ENCODE measurements around the gene SLC7A4.
"Not testable (repeated sequence)": the region's sequence is repeated elsewhere in the genome, so short reads cannot be mapped to it uniquely, and the experiment has no call there.

The SLC7A4 gene

DNA sequence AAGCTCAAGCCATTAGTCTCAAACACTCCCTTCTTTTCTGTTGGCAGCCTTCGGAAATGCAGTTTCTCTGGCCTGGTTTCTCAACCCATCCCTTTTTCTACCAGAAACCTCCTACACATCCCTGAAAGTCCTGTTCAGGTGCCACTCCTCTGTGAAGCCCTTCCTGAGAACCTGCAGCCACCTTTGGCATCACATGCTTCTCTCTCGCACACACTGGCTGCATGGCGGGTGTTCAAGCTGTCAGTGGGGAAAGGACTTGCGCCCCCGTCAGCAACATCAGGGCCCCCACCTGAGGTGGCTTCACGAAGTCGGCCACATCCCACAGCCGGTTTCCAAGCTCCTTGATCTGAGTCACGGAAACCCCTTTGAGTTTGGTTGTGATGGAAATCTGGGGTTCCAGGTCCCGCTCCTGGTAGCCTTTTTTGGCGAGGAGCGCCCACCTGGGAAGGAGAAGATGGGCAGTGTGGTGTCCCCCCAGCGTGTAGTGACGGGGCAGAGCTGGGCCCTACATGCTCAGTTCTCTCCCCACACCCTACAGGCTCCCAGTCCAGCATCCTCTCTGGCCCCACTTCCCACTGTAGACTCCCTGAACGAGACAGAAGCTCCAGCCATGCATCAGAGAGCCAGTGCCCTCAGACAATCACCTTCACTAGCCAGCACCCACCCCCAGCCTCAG lies 11.6 kb upstream of the SLC7A4 start:
- Histone ChIP-seq H3K9ac (ENCODE audit: insufficient read length, low read depth) (no peak overlapping the region), H3K27me3 (ENCODE audit: insufficient read depth, insufficient read length) (peaks cover 7% of the 10 kb centered on the region), H3K9me3 (ENCODE audit: insufficient read depth, low read length) (no peaks in the 10 kb centered on the region), H3K36me3 (ENCODE audit: insufficient read depth, insufficient read length, low read length) (no peaks in the 10 kb centered on the region), H3K4me1 (ENCODE audit: insufficient read depth, insufficient read length) (peaks cover 6% of the 10 kb centered on the region), H3K4me3 (ENCODE audit: insufficient read length, low read depth) (no peak overlapping the region)
- no peak for DNase-seq (ENCODE audit: low read depth, low spot score)
- TF ChIP-seq YY1 (IDR thresholded peaks at IDR 0.05; ENCODE audit: insufficient read depth, insufficient read length) (no peak), SUZ12 (IDR thresholded peaks at IDR 0.05; ENCODE audit: extremely low read depth, insufficient read depth, insufficient read length) (no peak), ZNF274 (IDR thresholded peaks at IDR 0.05; ENCODE audit: low read depth, low read length) (no peak)

DNA sequence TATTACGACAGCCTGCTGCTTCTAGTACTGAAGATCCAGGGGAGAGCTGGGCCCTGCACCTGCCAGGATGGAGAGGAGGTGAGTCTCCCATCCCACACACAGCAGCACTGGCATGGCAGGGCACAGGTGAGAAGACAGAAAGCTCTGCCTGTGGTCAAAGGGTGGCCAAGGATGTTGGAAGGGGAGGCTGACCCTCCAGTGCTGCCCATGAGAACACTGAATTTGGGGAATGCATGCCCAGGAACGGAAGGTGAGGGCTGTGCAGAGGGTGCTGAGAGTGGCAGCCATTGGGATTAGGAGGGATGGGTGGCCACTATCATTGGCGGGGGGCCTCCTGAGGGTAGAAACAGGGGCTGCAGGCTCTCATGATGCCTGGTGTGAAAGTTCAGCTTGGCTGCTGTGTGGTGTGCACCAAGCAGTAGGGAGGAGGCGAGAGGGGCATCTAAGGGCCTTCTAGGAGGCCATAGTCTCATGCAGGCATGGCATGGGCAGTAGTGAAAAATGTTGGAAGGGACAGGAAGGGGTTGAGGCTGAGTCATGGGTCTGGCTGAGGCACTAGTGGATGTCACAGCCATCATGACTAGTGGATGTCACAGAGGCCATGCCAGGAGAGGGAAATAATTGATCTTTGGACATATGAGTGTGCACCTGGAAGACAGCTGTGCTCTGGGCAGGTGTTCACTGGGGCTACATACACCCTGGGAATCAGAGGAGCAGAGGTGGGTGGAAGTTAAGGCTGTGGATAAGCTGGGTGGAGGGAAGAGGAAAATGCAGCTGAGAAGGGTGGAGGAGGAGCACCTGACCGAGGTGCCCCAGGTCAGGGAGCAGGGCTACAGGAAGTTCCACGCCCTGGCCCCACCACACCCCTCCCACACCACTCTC lies 10.9 kb upstream of the SLC7A4 start:
- Histone ChIP-seq H3K27me3 (ENCODE audit: insufficient read depth, insufficient read length) (peaks cover 7% of the 10 kb centered on the region), H3K4me3 (ENCODE audit: insufficient read length, low read depth) (no peak overlapping the region), H3K4me1 (ENCODE audit: insufficient read depth, insufficient read length) (peaks cover 6% of the 10 kb centered on the region), H3K9ac (ENCODE audit: insufficient read length, low read depth) (no peak overlapping the region), H3K9me3 (ENCODE audit: insufficient read depth, low read length) (no peaks in the 10 kb centered on the region), H3K36me3 (ENCODE audit: insufficient read depth, insufficient read length, low read length) (no peaks in the 10 kb centered on the region)
- TF ChIP-seq ZNF274 (IDR thresholded peaks at IDR 0.05; ENCODE audit: low read depth, low read length) = no peak
- no peak for TF ChIP-seq YY1 (IDR thresholded peaks at IDR 0.05; ENCODE audit: insufficient read depth, insufficient read length)
- DNase-seq (ENCODE audit: low read depth, low spot score) = no peak

DNA sequence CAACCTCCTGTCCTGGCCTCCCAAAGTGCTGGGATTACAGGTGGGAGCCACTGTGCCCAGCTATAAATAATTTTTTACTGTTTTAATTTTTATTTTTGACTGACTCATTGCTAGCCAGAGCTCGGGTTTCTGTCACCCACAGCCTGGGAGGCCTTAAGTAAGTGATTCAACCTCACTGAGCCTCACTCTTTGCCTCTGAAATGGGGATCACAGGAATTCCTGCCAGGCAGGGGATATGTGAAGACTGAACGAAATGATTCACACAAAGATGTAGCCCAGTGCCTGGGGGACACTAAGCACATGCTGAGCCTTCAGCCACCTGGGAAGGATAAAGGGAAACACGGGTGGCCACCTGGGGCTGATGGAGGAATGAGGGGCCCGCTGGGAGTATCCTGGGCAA lies 9.6 kb upstream of the SLC7A4 start:
- H3K9ac ChIP-seq (ENCODE audit: insufficient read length, low read depth) = no peak overlapping the region
- no peak overlapping the region for H3K4me3 ChIP-seq (ENCODE audit: insufficient read length, low read depth)
- no peaks in the 10 kb centered on the region for H3K36me3 ChIP-seq (ENCODE audit: insufficient read depth, insufficient read length, low read length)
- peaks cover 6% of the 10 kb centered on the region for H3K4me1 ChIP-seq (ENCODE audit: insufficient read depth, insufficient read length)
- H3K27me3 ChIP-seq (ENCODE audit: insufficient read depth, insufficient read length) = peaks cover 7% of the 10 kb centered on the region
- H3K9me3 ChIP-seq (ENCODE audit: insufficient read depth, low read length) = no peaks in the 10 kb centered on the region
- no peak for DNase-seq (ENCODE audit: low read depth, low spot score)
- TF ChIP-seq ZNF274 (IDR thresholded peaks at IDR 0.05; ENCODE audit: low read depth, low read length) = no peak
- no peak for TF ChIP-seq YY1 (IDR thresholded peaks at IDR 0.05; ENCODE audit: insufficient read depth, insufficient read length)
- TF ChIP-seq SUZ12 (IDR thresholded peaks at IDR 0.05; ENCODE audit: extremely low read depth, insufficient read depth, insufficient read length) = no peak

DNA sequence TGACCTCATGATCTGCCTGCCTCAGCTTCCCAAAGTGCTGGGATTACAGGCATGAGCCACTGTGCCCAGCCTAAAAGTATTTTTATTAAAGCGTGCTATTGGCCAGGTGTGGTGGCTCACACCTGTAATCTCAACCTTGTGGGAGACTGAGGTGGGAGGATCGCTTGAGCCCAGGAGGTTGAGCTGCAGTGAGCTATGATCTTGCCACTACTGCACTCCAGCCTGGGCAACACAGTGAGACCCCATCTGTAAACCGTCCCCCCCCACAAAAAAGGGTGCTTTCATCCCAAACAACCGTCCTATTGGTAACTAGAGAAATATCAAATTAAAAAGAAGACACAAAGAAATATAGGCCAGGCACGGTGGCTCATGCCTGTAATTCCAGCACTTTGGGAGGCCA lies 6.8 kb upstream of the SLC7A4 start:
- DNase-seq (ENCODE audit: low read depth, low spot score); H3K4me1 ChIP-seq (ENCODE audit: insufficient read depth, insufficient read length); H3K9ac ChIP-seq (ENCODE audit: insufficient read length, low read depth); H3K9me3 ChIP-seq (ENCODE audit: insufficient read depth, low read length); H3K4me3 ChIP-seq (ENCODE audit: insufficient read length, low read depth); H3K27me3 ChIP-seq (ENCODE audit: insufficient read depth, insufficient read length); H3K36me3 ChIP-seq (ENCODE audit: insufficient read depth, insufficient read length, low read length): not testable (repeated sequence)

DNA sequence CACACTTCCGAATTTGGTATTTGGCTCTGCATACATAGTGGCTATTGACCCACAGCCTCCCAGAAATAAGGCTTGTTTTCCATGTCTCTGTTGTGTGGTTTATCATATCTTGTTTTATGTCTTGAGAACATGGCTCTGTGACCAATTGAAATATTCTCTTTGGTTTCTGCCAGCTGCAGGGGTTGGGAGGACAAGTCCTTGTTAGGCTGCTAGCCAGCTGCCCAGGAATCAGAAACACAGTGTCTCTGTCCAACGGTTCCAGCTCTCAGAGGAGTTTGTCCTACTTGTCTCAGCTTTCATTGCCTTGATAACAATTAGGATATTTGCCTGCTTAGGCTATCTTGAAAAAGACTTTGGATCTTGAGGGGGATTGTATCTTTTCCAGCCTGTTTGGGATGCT lies 6.0 kb upstream of the SLC7A4 start:
- no peak overlapping the region for H3K4me3 ChIP-seq (ENCODE audit: insufficient read length, low read depth)
- no peaks in the 10 kb centered on the region for H3K36me3 ChIP-seq (ENCODE audit: insufficient read depth, insufficient read length, low read length)
- TF ChIP-seq ZNF274 (IDR thresholded peaks at IDR 0.05; ENCODE audit: low read depth, low read length) = no peak
- H3K9me3 ChIP-seq (ENCODE audit: insufficient read depth, low read length) = no peaks in the 10 kb centered on the region
- peaks cover 5% of the 10 kb centered on the region for H3K27me3 ChIP-seq (ENCODE audit: insufficient read depth, insufficient read length)
- H3K4me1 ChIP-seq (ENCODE audit: insufficient read depth, insufficient read length) = peaks cover 1% of the 10 kb centered on the region
- no peak for DNase-seq (ENCODE audit: low read depth, low spot score)
- H3K9ac ChIP-seq (ENCODE audit: insufficient read length, low read depth) = no peak overlapping the region

DNA sequence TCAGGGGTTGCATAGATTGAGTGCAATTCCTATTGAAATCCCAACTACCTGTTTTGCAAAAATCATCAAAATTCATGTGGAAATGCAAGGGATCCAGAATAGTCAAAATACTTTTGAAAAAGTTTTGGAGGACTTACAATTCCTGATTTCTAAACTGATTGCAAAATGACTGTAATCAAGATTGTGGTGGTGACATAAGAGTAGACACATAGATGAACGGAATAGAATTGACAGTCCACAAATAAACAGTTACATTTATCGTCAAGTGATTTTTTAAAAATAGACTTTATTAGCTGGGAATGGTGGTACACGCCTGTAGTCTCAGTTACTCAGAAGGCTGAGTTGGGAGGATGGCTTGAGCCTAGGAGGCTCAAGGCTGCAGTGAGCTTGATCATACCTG lies 2.6 kb upstream of the SLC7A4 start:
- Histone ChIP-seq H3K9ac (ENCODE audit: insufficient read length, low read depth) (no peak overlapping the region), H3K4me3 (ENCODE audit: insufficient read length, low read depth) (no peak overlapping the region), H3K9me3 (ENCODE audit: insufficient read depth, low read length) (no peaks in the 10 kb centered on the region), H3K27me3 (ENCODE audit: insufficient read depth, insufficient read length) (peaks cover 18% of the 10 kb centered on the region), H3K36me3 (ENCODE audit: insufficient read depth, insufficient read length, low read length) (no peaks in the 10 kb centered on the region), H3K4me1 (ENCODE audit: insufficient read depth, insufficient read length) (peaks cover 8% of the 10 kb centered on the region)
- TF ChIP-seq SUZ12 (IDR thresholded peaks at IDR 0.05; ENCODE audit: extremely low read depth, insufficient read depth, insufficient read length) (no peak), ZNF274 (IDR thresholded peaks at IDR 0.05; ENCODE audit: low read depth, low read length) (no peak), YY1 (IDR thresholded peaks at IDR 0.05; ENCODE audit: insufficient read depth, insufficient read length) (no peak)
- DNase-seq (ENCODE audit: low read depth, low spot score) = no peak

DNA sequence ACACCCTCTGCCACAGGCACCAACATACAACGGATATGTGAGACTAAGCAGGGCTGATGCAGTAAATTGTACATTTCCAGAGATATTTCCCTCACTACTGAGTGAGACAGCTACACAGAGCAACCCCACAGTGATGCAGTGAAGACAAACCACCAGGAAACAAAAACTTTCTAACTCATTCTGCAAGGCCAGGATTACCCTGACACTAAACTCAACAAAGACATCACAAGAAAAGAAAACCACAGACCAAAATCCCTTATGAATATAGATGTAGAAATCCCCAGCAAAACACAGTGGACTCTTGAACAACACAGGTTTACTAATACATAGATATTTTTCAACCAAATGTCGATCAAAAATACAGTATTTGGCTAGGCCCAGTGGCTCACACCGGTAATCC lies 1.5 kb upstream of the SLC7A4 start:
- Histone ChIP-seq H3K9me3 (ENCODE audit: insufficient read depth, low read length) (no peaks in the 10 kb centered on the region), H3K9ac (ENCODE audit: insufficient read length, low read depth) (no peak overlapping the region), H3K4me1 (ENCODE audit: insufficient read depth, insufficient read length) (peaks cover 15% of the 10 kb centered on the region), H3K27me3 (ENCODE audit: insufficient read depth, insufficient read length) (peaks cover 18% of the 10 kb centered on the region), H3K4me3 (ENCODE audit: insufficient read length, low read depth) (no peak overlapping the region), H3K36me3 (ENCODE audit: insufficient read depth, insufficient read length, low read length) (no peaks in the 10 kb centered on the region)
- TF ChIP-seq SUZ12 (IDR thresholded peaks at IDR 0.05; ENCODE audit: extremely low read depth, insufficient read depth, insufficient read length) (no peak), ZNF274 (IDR thresholded peaks at IDR 0.05; ENCODE audit: low read depth, low read length) (no peak), YY1 (IDR thresholded peaks at IDR 0.05; ENCODE audit: insufficient read depth, insufficient read length) (no peak)
- DNase-seq (ENCODE audit: low read depth, low spot score) = no peak
